HepG2 (cell line): ENCODE results near the gene IL10.

Experiments
- CTCF ChIP-seq: sonication (generic); formaldehyde crosslinking; IDR thresholded peaks from 2 replicates; pipeline ENCODE4 v1.5.0; 2020; ENCODE audit warnings: mild to moderate bottlenecking, missing genetic modification reagents, moderate library complexity
- ELK4 ChIP-seq: sonication (generic); formaldehyde crosslinking; IDR thresholded peaks from 2 replicates; pipeline ENCODE4 v1.9.0; 2021; ENCODE audit warnings: missing genetic modification reagents, borderline replicate concordance
- EP300 ChIP-seq, 3 experiments: sonication (generic) in 1 of 3; formaldehyde crosslinking in 1 of 3; IDR thresholded peaks; 2 replicates each; pipeline versions ENCODE4 v1.5.1 to v1.6.1; 2011 to 2020; ENCODE audit warnings: low read depth in 2 of 3, low read length in 2 of 3, borderline replicate concordance in 1 of 3, improper control_type of control experiment in 1 of 3, mild to moderate bottlenecking in 1 of 3, missing genetic modification reagents in 1 of 3, moderate library complexity in 1 of 3
- FIP1L1 ChIP-seq: fragments of 200-400 bp; formaldehyde crosslinking; IDR thresholded peaks from 2 replicates; pipeline ENCODE4 v1.6.1; 2018; ENCODE audit warnings: low read depth, mild to moderate bottlenecking, low read length, moderate library complexity, borderline replicate concordance; ENCODE audit not compliant: insufficient read depth
- HDAC6 ChIP-seq: fragments of 200-600 bp; sonication (generic); IDR thresholded peaks from 2 replicates; pipeline ENCODE4 v1.7.0; 2017; ENCODE audit warnings: mild to moderate bottlenecking, antibody characterized with exemption, low read length, low read depth
- NFE2 ChIP-seq: sonication (generic); formaldehyde crosslinking; IDR thresholded peaks from 2 replicates; pipeline ENCODE4 v1.4.0; 2020; ENCODE audit warnings: missing genetic modification reagents
- SALL2 ChIP-seq: sonication (generic); formaldehyde crosslinking; IDR thresholded peaks from 2 replicates; pipeline ENCODE4 v1.8.1; 2023; ENCODE audit warnings: mild to moderate bottlenecking, missing genetic modification reagents, inconsistent platforms
- TGIF2 ChIP-seq: IDR thresholded peaks from 2 replicates; pipeline ENCODE4 v1.6.1; 2016; ENCODE audit warnings: control low read depth, missing compliant biosample characterization
- ZBTB4 ChIP-seq: sonication (generic); formaldehyde crosslinking; IDR thresholded peaks from 2 replicates; pipeline ENCODE4 v1.4.0; 2020; ENCODE audit warnings: missing genetic modification reagents, mild to moderate bottlenecking, borderline replicate concordance
- ZFP36L1 ChIP-seq: sonication (generic); formaldehyde crosslinking; IDR thresholded peaks from 2 replicates; pipeline ENCODE4 v1.8.0; 2022; ENCODE audit warnings: mild to moderate bottlenecking, missing genetic modification reagents, moderate library complexity
- ZNF207 ChIP-seq: fragments of 450-650 bp; IDR thresholded peaks from 2 replicates; pipeline ENCODE4 v1.6.1; 2016; ENCODE audit warnings: antibody characterized with exemption, borderline replicate concordance
- ZNF24 ChIP-seq: fragments of 450-650 bp; IDR thresholded peaks from 2 replicates; pipeline ENCODE4 v1.6.1; 2017; ENCODE audit warnings: antibody characterized with exemption, mild to moderate bottlenecking
- ZNF362 ChIP-seq: sonication (generic); formaldehyde crosslinking; IDR thresholded peaks from 2 replicates; pipeline ENCODE4 v1.4.0; 2020; ENCODE audit warnings: missing genetic modification reagents, mild to moderate bottlenecking, borderline replicate concordance
- ZNF563 ChIP-seq: sonication (generic); formaldehyde crosslinking; IDR thresholded peaks from 2 replicates; pipeline ENCODE4 v1.8.0; 2022; ENCODE audit warnings: mild to moderate bottlenecking, moderate library complexity, missing genetic modification reagents

GRCh38 chr1:206745301-206745700 is 27.0 kb downstream of the IL10 start:
- TF ChIP-seq FIP1L1 (no peak), ZNF362 (CRISPR knock-in tag) (no peak), NFE2 (no peak), EP300 (IDR thresholded peaks at IDR 0.05; ENCODE audit: low read depth in 2 of 2, low read length in 2 of 2) (no peak), EP300 (CRISPR knock-in tag; IDR thresholded peaks at IDR 0.05; ENCODE audit: borderline replicate concordance) (no peak), ZNF563 (CRISPR knock-in tag) (no peak), TGIF2 (CRISPR knock-in tag) (no peak), ZNF207 (no peak), ZFP36L1 (CRISPR knock-in tag) (no peak), ZNF24 (no peak), ZBTB4 (CRISPR knock-in tag) (no peak), ELK4 (CRISPR knock-in tag) (no peak), SALL2 (CRISPR knock-in tag) (no peak), CTCF (CRISPR knock-in tag) (no peak), HDAC6 (no peak)
